Brain pericyte (primary cell): ENCODE results near the gene KLK1.
"Not testable (repeated sequence)": the region's sequence is repeated elsewhere in the genome, so short reads cannot be mapped to it uniquely, and the experiment has no call there.

Experiments
- DNase-seq: peaks from one replicate; pipeline ENCODE4 v3.0.0-alpha.2; 2012; ENCODE audit warnings: low read depth, low spot score

The KLK1 gene

GRCh38 chr19:50770164-50770563 is 53.4 kb downstream of the KLK1 start, which contains the start of gene GPR32:
Gene GPR32, plus strand, starts transcription at chr19:50770464. Its CDS starts 137 bp downstream, at chr19:50770601.
- DNase-seq: not testable (repeated sequence)
